Measurements from ENCODE around the gene TLN1. TPM values are rescaled to one million over a fixed set of nuclear protein-coding genes. Genes with fewer than 3 reads are reported as not detected.

Gene TLN1
- total RNA-seq, 1 donor from 2014 or later: 114 TPM

DNA sequence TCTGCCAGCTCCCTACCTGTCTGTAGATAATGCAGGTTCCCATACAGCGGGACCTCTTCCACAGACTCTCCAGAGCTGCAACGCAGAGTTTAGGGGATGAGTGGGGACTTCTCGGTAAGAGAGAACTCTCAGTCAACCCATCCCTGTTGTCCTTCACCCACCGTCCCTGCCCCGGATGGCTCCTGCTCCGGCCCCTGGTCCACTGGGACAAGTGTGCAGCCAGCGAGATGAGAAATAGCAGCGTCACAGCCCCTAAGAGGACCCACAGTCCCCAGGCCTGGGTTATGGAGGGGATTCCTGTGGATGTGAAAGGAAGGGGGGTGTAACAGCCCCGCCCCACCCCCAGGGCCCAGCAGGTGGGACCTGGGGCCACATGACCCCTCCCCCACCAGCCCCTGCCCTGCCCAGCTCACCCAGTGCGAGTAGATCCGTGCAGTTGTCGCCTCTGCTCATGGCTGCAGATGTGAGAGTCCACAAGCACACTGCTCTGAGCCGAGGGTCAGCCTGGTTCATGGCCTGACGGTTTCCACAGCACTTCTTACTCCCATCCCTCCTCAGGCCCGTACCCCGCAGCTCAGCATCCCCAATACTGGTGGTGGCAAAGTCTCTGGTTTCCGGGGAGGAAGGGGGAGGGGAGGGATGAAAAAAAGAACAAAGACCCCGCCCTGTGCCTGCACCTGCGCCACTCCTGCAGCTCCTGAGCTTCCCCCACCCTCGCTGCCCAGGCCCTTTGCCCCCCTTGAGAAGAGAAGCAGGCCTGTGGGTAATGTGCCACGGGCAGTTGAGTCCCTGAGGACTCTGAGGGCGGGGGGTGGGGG, 81.4 kb downstream of the TLN1 start, which contains the start of gene SIT1:
Gene SIT1, minus strand, starts transcription at position 591 of the 818 bp plus-strand sequence. Its CDS starts 78 bp downstream, at position 513.
- TF ChIP-seq, protein P1, sequence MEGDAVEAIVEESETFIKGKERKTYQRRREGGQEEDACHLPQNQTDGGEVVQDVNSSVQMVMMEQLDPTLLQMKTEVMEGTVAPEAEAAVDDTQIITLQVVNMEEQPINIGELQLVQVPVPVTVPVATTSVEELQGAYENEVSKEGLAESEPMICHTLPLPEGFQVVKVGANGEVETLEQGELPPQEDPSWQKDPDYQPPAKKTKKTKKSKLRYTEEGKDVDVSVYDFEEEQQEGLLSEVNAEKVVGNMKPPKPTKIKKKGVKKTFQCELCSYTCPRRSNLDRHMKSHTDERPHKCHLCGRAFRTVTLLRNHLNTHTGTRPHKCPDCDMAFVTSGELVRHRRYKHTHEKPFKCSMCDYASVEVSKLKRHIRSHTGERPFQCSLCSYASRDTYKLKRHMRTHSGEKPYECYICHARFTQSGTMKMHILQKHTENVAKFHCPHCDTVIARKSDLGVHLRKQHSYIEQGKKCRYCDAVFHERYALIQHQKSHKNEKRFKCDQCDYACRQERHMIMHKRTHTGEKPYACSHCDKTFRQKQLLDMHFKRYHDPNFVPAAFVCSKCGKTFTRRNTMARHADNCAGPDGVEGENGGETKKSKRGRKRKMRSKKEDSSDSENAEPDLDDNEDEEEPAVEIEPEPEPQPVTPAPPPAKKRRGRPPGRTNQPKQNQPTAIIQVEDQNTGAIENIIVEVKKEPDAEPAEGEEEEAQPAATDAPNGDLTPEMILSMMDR (conservative IDR thresholded peaks at IDR 0.05; ENCODE audit: low read depth, low read length): no peak
- no peak for DNase-seq (ENCODE audit: low read depth)
- H3K4me3 ChIP-seq (ENCODE audit: low read depth, low read length): no peak within 1 kb of the TSS

DNA sequence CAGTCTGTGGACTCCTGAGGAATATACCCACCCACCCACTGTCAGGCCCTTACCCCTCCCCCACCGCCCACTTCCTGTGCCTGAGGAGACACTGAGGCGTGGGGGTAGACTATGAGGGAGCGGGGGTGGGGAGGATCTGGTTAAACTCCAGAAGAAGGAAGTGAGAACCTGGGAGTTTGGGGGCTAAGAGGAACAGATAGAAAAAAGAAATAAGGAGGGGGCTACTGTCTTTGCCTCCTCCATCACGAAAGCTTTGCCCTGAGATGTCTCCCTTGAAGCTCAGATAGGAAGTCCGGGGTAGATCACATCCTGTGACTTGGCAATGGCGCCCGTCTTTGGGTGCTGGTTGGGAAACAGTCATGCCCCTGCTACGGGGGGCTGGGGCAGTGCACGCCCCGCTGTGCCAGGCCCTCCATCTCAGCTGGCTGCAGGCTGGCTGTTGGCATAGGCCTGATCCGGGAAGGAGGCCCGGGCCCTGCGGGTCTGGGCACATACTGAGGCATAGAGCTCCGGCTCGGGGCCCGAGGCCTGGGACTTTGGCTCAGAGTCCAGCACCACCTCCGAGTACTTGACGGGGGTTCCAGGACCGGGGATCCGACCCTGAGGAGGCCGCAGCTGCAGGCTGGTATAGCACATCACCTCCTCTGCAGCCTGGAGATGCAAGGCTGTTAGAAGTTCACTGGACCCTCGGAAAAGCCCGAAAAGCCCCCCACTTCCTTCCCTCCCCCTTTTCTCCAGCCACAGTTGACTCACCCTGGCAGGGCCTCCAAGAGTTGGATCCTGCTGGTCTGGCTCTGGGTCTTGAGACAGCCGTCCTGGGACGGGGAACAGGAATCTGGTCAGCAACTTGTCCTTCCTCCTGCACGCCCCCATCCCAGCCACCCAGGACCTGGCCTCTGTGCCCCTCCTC, 82.3 kb downstream of the TLN1 start:
- no peak overlapping the region for H3K4me3 ChIP-seq (ENCODE audit: low read depth, low read length)
- TF ChIP-seq, protein P1 (conservative IDR thresholded peaks at IDR 0.05; ENCODE audit: low read depth, low read length): no peak
- DNase-seq (ENCODE audit: low read depth): no peak

Other genes with a start within 250 kb of the TLN1 start
- 18.9 and 21.7 TPM in 2 replicates for gene RUSC2, start 242.1 kb downstream of the TLN1 start, total RNA-seq
- gene TESK1, start 126.9 kb downstream of the TLN1 start, total RNA-seq: 23.5 and 24.0 TPM in 2 replicates
- gene CD72, start 113.8 kb downstream of the TLN1 start, total RNA-seq: 0.51 and 1.2 TPM in 2 replicates
- gene SIT1, start 81.3 kb downstream of the TLN1 start, total RNA-seq: not detected in 2 replicates
- gene RMRP, start 74.2 kb downstream of the TLN1 start, total RNA-seq: 3,154 and 10,636 TPM in 2 replicates
- 19.0 and 35.4 TPM in 2 replicates for gene CCDC107, start 73.9 kb downstream of the TLN1 start, total RNA-seq
- 11.9 and 17.5 TPM in 2 replicates for gene ARHGEF39, start 67.0 kb downstream of the TLN1 start, total RNA-seq
- 0.43 TPM in 1 of 2 replicates, not detected in the other for gene CA9, start 58.3 kb downstream of the TLN1 start, total RNA-seq
- gene TPM2, start 42.3 kb downstream of the TLN1 start, total RNA-seq: 265 and 267 TPM in 2 replicates
- 49.9 and 66.4 TPM in 2 replicates for gene CREB3, start 471 bp upstream of the TLN1 start, total RNA-seq
- gene GBA2, start 17.0 kb upstream of the TLN1 start, total RNA-seq: 32.8 and 39.3 TPM in 2 replicates
- gene RGP1, start 17.1 kb upstream of the TLN1 start, total RNA-seq: 13.6 and 14.9 TPM in 2 replicates
- gene MSMP, start 22.1 kb upstream of the TLN1 start, total RNA-seq: not detected in 2 replicates
- gene NPR2, start 59.4 kb upstream of the TLN1 start, total RNA-seq: 7.3 and 11.0 TPM in 2 replicates
- gene SPAG8, start 80.1 kb upstream of the TLN1 start, total RNA-seq: 0.12 and 0.14 TPM in 2 replicates
- gene HINT2, start 82.8 kb upstream of the TLN1 start, total RNA-seq: 25.9 and 32.5 TPM in 2 replicates
- not detected in 2 replicates for gene FAM221B, start 96.5 kb upstream of the TLN1 start, total RNA-seq
- gene TMEM8B, start 97.0 kb upstream of the TLN1 start, total RNA-seq: 2.5 and 4.2 TPM in 2 replicates
- gene OR13J1, start 138.2 kb upstream of the TLN1 start, total RNA-seq: not detected in 2 replicates
- 0.58 TPM in 1 of 2 replicates, not detected in the other for gene HRCT1, start 174.0 kb upstream of the TLN1 start, total RNA-seq
- gene SPAAR, start 177.3 kb upstream of the TLN1 start, total RNA-seq: 0.29 TPM in 1 of 2 replicates, not detected in the other
- gene OR2S2, start 226.0 kb upstream of the TLN1 start, total RNA-seq: not detected in 2 replicates

All from epithelial cell of proximal tubule (primary cell).